ENCODE measurements around the gene ME1. TPM values are rescaled to one million over a fixed set of nuclear protein-coding genes. Genes with fewer than 3 reads are reported as not detected.
"Not testable (repeated sequence)": the region's sequence is repeated elsewhere in the genome, so short reads cannot be mapped to it uniquely, and the experiment has no call there.

ME1 gene
- total and polyA plus RNA-seq, 5 donors = 33.2 to 43.7 (median 37.2) TPM

DNA sequence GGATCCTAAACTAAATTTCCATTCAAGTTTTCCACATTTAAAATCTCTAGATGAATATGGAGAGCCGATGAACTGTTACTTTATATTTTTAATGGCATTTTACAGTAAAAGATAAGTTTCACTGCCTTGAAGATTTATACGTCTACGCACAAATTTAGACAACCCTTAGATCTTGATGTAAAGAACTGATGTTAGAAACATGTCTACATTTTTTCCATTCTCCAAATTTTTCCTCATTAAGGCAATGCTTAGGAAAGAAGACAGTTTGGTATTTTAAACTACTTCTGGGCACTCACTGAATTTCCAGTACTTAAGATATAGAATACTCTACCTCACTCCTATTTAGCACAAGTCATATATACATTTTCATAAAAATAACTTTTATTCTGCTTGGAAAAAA is 45.4 kb downstream of the ME1 start:
- WGBS = 88% methylated on average over 3 of the region's 3 CpGs

DNA sequence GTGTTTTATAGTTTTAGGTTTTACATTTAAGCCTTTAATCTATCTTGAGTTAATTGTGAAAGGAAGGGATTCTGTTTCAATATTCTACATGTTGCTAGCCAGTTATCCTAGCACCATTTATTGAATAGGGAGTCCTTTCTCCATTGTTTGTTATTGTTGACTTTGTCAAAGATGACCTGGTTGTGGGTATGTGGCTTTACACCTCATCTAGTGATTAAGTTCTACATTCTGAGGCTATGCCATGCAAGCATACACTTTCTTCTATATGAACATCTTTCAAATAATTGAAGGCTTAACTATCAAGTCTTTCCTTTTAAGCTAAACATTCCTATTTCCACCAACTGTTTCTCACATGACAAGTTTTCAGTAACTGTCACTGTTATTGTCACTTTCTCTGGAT is 46.1 kb downstream of the ME1 start:
- DNase-seq (no peak), ATAC-seq (no peak)
- intact Hi-C loops (cut with DNase I) = no loop called here
- Histone ChIP-seq H3K4me3 (ENCODE audit: low read length) (no peak overlapping the region), H3K27me3 (ENCODE audit: control insufficient read depth, insufficient read depth) (no peaks in the 10 kb centered on the region), H3K9me3 (ENCODE audit: control insufficient read depth, low read length) (no peaks in the 10 kb centered on the region), H3K27ac (ENCODE audit: low read length) (no peak overlapping the region), H3K4me1 (ENCODE audit: control insufficient read depth, insufficient read depth, low read length) (peaks cover 2% of the 10 kb centered on the region)

More for the DNA sequence above, 45.4 kb downstream of the ME1 start:
- Histone ChIP-seq H3K4me1 (ENCODE audit: control insufficient read depth, insufficient read depth, low read length) (peaks cover 2% of the 10 kb centered on the region), H3K4me3 (ENCODE audit: low read length) (no peak overlapping the region), H3K27ac (ENCODE audit: low read length) (no peak overlapping the region), H3K9me3 (ENCODE audit: control insufficient read depth, low read length) (no peaks in the 10 kb centered on the region), H3K27me3 (ENCODE audit: control insufficient read depth, insufficient read depth) (no peaks in the 10 kb centered on the region)
- intact Hi-C loops (cut with DNase I) = no loop called here
- no peak for ATAC-seq
- DNase-seq = no peak

DNA sequence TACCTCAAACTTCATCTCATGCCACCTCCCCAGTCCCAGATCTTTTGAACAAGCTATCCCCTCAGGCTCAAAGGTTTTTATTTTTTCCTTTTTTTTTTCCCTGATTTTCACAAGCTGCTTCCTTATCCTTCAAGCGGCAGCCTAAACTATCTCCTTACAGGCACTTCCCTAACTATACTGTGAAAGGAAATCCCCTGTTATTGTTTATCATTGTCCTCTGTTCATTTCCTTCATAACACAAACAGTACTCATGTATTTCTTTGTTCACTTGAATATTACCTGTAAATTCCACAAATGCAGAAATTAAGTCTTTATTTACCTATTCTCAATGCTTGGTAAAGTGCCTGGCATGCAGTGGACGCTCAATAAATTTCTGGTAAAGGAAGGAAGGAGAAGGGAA is 48.9 kb downstream of the ME1 start:
- H3K27me3 ChIP-seq (ENCODE audit: control insufficient read depth, insufficient read depth) = no peaks in the 10 kb centered on the region
- ATAC-seq (no peak), DNase-seq (no peak)
- H3K4me3 ChIP-seq (ENCODE audit: low read length) = no peak overlapping the region
- no peak overlapping the region for H3K27ac ChIP-seq (ENCODE audit: low read length)
- H3K4me1 ChIP-seq (ENCODE audit: control insufficient read depth, insufficient read depth, low read length) = peaks cover 2% of the 10 kb centered on the region
- WGBS = 56% methylated on average over 2 of the region's 2 CpGs
- intact Hi-C loops (cut with DNase I) = no loop called here
- no peaks in the 10 kb centered on the region for H3K9me3 ChIP-seq (ENCODE audit: control insufficient read depth, low read length)

DNA sequence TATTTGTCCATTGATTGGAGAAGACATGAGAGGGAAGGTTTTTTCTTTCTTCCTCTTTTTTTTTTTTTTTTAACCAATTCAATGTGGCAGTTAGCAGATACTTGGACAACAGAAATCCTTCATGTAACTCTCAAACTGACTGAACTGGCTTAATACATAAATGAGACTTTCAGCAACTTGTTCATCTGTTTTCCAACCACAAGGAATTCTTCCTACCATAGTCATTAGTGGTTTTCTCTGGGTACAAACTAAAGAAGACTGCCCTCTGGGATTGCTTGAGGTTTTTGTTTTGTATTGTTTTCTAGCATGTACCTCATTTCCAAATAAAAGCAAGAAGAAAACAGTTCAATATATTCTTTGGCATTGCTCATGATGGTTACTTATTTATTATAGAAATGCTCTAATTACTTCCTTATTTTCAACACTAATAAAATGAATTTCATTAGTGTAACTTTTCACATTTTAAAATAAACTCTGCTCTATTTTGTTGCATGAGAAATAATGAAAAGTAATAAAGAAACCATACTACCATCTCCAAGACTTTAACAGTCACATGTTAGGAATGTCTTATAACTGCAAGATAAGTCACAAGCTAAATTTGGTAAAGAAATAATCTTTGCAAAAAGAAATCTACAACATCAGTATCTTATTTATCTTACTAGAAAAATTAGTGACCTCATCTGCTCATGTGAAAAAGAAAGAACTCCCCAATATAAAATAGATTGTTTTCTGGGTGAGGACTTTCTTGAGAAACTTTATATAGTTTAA is 52.0 kb downstream of the ME1 start:
- Histone ChIP-seq H3K4me1 (ENCODE audit: control insufficient read depth, insufficient read depth, low read length) (peaks cover 2% of the 10 kb centered on the region), H3K4me3 (ENCODE audit: low read length) (no peak overlapping the region), H3K9me3 (ENCODE audit: control insufficient read depth, low read length) (no peaks in the 10 kb centered on the region), H3K27me3 (ENCODE audit: control insufficient read depth, insufficient read depth) (no peaks in the 10 kb centered on the region), H3K27ac (ENCODE audit: low read length) (no peak overlapping the region)
- ATAC-seq (no peak), DNase-seq (no peak)
- intact Hi-C loops (cut with DNase I) = no loop called here

DNA sequence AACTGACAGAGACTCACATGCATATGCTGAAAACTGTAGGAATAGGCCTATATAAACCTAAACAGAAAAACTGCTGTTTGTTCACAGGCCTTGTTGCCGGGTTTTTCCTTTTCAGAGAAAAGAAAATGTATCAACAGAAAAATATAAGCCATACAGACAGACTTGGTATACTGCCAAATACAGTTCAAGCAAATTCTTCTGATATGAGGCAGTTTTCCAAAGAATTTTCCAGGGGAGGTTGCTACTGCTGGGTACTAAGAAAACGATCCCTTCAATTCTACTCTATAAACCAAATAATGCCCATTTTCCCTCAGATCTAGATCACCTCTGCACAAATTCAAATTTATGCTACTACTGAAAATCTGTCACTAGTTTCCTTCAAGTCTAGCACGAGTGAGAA is 59.4 kb downstream of the ME1 start:
- ATAC-seq (no peak), DNase-seq (no peak)
- no peak overlapping the region for H3K27ac ChIP-seq (ENCODE audit: low read length)
- no peaks in the 10 kb centered on the region for H3K27me3 ChIP-seq (ENCODE audit: control insufficient read depth, insufficient read depth)
- intact Hi-C loops (cut with DNase I) = no loop called here
- H3K4me1 ChIP-seq (ENCODE audit: control insufficient read depth, insufficient read depth, low read length) = no peaks in the 10 kb centered on the region
- no peaks in the 10 kb centered on the region for H3K9me3 ChIP-seq (ENCODE audit: control insufficient read depth, low read length)
- WGBS = 34% methylated on average over 3 of the region's 3 CpGs
- no peak overlapping the region for H3K4me3 ChIP-seq (ENCODE audit: low read length)

DNA sequence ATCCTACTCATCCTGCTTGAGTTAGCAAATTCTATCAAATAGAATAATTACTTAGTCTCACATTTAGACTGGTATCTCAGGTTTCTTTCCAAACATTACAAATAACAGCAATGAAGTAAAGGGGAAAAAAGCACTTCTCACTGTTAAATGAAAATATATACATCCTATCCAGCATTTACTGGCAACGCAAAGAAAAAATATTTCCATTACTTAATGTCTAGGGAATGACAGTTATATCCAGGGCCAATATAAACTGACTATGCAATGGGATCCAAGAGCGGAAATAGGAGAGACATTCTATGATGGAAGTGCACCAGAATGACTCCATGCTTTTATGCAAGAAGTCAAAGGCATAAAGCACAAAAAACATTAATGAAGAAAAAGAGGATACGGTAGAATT is 60.3 kb downstream of the ME1 start:
- 62% methylated on average over 3 of the region's 3 CpGs for WGBS

DNA sequence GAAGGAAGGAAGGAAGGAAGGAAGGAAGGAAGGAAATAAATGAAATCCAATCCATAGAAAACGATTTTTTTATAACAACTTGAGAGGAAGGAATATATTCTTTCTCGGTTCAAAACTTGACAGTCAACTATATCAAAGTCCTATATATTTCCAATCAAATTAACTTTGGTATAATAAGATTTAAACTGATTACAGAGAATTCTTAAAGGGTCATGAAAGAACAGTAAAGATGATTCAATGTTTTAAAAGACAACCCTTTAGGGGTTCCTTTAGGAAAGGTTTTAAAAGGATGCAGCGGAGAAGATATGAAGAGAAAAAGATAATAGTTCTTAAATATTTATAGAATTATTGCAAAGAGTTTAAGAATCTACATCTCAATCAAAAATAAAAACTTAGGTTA is 61.2 kb downstream of the ME1 start:
- Histone ChIP-seq H3K4me1 (ENCODE audit: control insufficient read depth, insufficient read depth, low read length) (no peaks in the 10 kb centered on the region), H3K4me3 (ENCODE audit: low read length) (no peak overlapping the region), H3K27me3 (ENCODE audit: control insufficient read depth, insufficient read depth) (no peaks in the 10 kb centered on the region), H3K27ac (ENCODE audit: low read length) (no peak overlapping the region), H3K9me3 (ENCODE audit: control insufficient read depth, low read length) (no peaks in the 10 kb centered on the region)
- ATAC-seq = no peak
- 83% methylated on average over 3 of the region's 3 CpGs for WGBS
- intact Hi-C loops (cut with DNase I) = no loop called here
- no peak for DNase-seq

More for the DNA sequence above, 60.3 kb downstream of the ME1 start:
- H3K27me3 ChIP-seq (ENCODE audit: control insufficient read depth, insufficient read depth) = no peaks in the 10 kb centered on the region
- H3K4me3 ChIP-seq (ENCODE audit: low read length) = no peak overlapping the region
- no peak overlapping the region for H3K27ac ChIP-seq (ENCODE audit: low read length)
- DNase-seq (no peak), ATAC-seq (no peak)
- intact Hi-C loops (cut with DNase I) = no loop called here
- H3K4me1 ChIP-seq (ENCODE audit: control insufficient read depth, insufficient read depth, low read length) = no peaks in the 10 kb centered on the region
- H3K9me3 ChIP-seq (ENCODE audit: control insufficient read depth, low read length) = no peaks in the 10 kb centered on the region

DNA sequence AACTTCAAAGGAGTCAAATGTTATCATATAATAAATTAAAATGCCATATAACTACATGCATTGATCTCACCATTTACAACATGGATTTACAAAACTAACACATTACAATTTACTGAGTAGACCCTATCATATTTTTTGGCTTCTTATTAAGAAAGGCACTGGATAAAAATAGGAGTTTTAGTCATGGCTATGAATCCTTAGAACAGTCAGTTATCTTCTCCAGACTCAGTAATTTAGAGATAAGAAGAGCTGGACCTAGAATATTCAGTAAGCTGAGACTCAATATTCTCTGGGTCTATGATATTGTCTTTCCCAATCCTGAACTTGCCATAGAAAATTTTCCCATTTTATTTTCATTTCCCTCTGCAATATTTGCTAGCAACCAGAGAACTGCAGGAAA is 62.3 kb downstream of the ME1 start:
- no peak for ATAC-seq

DNA sequence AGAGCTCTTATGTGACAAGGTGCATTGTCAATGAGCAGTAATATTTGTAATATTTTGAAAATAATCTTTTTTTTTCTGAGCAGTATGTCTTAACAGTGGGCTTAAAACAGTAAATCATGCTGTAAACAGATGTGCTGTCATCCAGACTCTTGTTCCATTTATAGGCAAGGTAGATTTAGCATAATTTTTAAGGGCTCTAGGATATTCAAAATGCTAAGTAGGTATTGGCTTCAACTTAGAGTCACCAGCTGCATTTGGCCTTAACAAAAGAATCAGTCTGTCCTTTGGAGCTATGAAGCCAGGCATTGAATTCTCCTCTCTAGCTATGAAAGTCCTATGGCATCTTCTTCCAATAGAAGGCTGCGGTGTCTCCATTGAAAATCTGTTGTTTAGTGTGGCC is 63.7 kb downstream of the ME1 start:
- DNase-seq (no peak), ATAC-seq (no peak)
- H3K4me3 ChIP-seq (ENCODE audit: low read length) = no peak overlapping the region
- WGBS = 94% methylated on average over 1 of the region's 1 CpG
- H3K4me1 ChIP-seq (ENCODE audit: control insufficient read depth, insufficient read depth, low read length) = no peaks in the 10 kb centered on the region
- H3K9me3 ChIP-seq (ENCODE audit: control insufficient read depth, low read length) = no peaks in the 10 kb centered on the region
- H3K27me3 ChIP-seq (ENCODE audit: control insufficient read depth, insufficient read depth) = no peaks in the 10 kb centered on the region
- intact Hi-C loops (cut with DNase I) = no loop called here
- H3K27ac ChIP-seq (ENCODE audit: low read length) = no peak overlapping the region

More for the DNA sequence above, 62.3 kb downstream of the ME1 start:
- no peak overlapping the region for H3K4me3 ChIP-seq (ENCODE audit: low read length)
- DNase-seq = no peak
- H3K4me1 ChIP-seq (ENCODE audit: control insufficient read depth, insufficient read depth, low read length) = no peaks in the 10 kb centered on the region
- H3K9me3 ChIP-seq (ENCODE audit: control insufficient read depth, low read length) = no peaks in the 10 kb centered on the region
- intact Hi-C loops (cut with DNase I) = no loop called here
- H3K27me3 ChIP-seq (ENCODE audit: control insufficient read depth, insufficient read depth) = no peaks in the 10 kb centered on the region
- H3K27ac ChIP-seq (ENCODE audit: low read length) = no peak overlapping the region

DNA sequence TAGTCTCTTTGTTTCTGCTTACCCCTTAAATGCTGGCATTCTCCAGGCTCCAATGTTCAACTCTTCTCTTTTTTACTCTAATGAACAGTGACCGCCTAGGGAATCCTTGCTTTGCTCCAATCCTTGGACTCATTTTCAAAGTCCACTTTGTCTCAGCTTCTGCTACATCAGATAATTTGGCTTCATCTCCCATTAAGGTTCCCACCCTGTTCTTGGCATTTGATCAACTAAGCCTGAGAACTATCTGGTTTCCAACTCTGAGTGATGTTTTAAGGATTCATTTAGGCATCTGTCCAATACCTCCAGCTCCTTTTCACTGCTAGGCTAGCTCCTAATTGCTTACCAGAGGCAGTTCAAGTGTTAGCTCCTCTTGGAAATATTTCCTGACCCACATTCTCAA is 64.9 kb downstream of the ME1 start:
- no peak for DNase-seq
- no peak overlapping the region for H3K27ac ChIP-seq (ENCODE audit: low read length)
- H3K27me3 ChIP-seq (ENCODE audit: control insufficient read depth, insufficient read depth) = no peaks in the 10 kb centered on the region
- no peak overlapping the region for H3K4me3 ChIP-seq (ENCODE audit: low read length)
- H3K9me3 ChIP-seq (ENCODE audit: control insufficient read depth, low read length) = no peaks in the 10 kb centered on the region
- intact Hi-C loops (cut with DNase I) = no loop called here
- ATAC-seq = peak in 1 of 2 donors; percentile 64
- WGBS = 68% methylated on average over 1 of the region's 1 CpG
- peaks cover 2% of the 10 kb centered on the region for H3K4me1 ChIP-seq (ENCODE audit: control insufficient read depth, insufficient read depth, low read length)

DNA sequence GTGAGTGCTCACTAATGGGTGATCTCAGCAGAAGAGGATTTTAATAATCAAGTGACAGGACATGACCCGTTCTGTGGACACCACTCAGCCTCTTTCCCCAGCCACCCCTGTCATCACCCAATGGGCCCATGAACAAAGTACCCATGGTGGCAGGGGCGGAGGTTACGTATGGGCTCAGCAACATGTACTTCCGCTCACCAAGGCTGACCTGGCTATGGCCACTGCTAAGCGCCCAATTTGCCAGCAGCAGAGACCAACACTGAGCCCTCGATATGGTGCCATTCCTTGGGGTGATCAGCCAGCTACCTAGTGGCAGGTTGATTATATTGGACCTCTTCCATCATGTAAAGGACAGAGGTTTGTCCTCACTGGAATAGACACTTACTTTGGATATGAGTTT is 68.5 kb downstream of the ME1 start:
- 92% methylated on average over 6 of the region's 6 CpGs for WGBS
- intact Hi-C loops (cut with DNase I); H3K27me3 ChIP-seq (ENCODE audit: control insufficient read depth, insufficient read depth); DNase-seq; H3K4me3 ChIP-seq (ENCODE audit: low read length); ATAC-seq; H3K9me3 ChIP-seq (ENCODE audit: control insufficient read depth, low read length); H3K4me1 ChIP-seq (ENCODE audit: control insufficient read depth, insufficient read depth, low read length); H3K27ac ChIP-seq (ENCODE audit: low read length): not testable (repeated sequence)

DNA sequence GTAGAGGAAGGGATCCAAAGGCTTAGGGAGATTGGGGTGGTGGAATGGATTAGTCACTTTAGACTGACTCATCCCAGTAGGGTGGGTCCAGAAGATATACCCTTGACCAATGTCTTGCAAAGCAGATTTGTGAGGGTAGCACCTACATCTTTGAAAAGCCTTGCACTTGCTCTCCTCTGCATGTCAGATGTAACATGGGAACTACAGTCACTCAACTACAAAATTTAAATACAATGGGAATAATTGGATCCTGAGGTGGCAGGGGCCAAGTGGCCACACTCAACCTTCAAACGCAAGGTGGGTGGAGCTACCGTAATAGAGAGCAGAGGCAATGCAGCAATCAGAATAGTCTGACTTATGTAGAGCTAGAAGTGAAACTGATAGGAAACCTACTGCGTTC is 71.2 kb downstream of the ME1 start:
- ATAC-seq (no peak), DNase-seq (no peak)
- Histone ChIP-seq H3K9me3 (ENCODE audit: control insufficient read depth, low read length) (no peaks in the 10 kb centered on the region), H3K4me1 (ENCODE audit: control insufficient read depth, insufficient read depth, low read length) (peaks cover 2% of the 10 kb centered on the region), H3K27me3 (ENCODE audit: control insufficient read depth, insufficient read depth) (no peaks in the 10 kb centered on the region), H3K4me3 (ENCODE audit: low read length) (no peak overlapping the region), H3K27ac (ENCODE audit: low read length) (no peak overlapping the region)
- WGBS = 95% methylated on average over 3 of the region's 3 CpGs
- intact Hi-C loops (cut with DNase I) = no loop called here

Data from right cardiac atrium (tissue), 5 donors.